Measurements from ENCODE around the gene QSOX2.

DNA sequence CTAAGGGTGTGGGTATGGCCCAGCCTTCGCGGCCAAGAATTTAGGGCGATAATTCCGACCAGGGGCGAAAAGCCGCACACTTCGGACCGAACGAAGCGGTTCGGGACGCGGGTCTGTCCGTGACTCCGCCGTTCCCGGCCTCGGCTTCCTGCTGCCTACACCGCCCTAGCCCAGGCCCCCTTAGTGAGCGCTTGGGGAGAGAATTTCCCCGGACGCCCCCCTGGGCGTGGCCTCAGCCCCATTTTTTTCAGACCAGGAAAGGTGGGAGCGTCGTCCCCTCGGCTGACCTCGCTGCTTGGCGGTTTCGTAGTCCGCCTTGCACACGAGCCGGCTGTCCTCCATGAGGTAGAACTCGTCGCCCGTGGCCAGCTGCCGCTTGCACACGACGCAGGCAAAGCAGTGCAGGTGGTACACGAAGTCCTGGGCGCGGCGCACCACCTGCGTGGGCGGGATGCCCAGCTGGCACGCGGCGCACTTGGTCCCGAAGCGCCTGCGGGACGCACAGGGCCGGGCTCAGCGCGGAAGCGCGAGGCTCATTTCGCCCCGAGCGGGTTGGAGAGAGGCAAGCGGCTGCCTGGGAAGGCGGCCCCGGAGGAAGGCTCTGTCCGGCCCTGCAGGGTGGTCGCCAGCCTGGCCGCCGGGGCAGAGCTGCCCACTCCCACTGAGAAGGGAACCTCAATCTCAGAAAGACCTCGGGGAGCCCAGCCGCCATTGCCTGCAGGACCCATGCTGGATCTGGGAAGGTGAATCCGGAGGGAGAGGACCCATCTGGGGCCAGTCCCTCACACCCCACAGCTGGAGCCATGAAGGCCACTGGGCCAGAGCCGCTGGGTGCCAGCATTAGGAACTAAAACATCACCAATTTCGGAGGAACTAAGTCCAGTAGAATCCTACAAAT lies 46.0 kb downstream of the QSOX2 start:
- TF ChIP-seq, protein P1, sequence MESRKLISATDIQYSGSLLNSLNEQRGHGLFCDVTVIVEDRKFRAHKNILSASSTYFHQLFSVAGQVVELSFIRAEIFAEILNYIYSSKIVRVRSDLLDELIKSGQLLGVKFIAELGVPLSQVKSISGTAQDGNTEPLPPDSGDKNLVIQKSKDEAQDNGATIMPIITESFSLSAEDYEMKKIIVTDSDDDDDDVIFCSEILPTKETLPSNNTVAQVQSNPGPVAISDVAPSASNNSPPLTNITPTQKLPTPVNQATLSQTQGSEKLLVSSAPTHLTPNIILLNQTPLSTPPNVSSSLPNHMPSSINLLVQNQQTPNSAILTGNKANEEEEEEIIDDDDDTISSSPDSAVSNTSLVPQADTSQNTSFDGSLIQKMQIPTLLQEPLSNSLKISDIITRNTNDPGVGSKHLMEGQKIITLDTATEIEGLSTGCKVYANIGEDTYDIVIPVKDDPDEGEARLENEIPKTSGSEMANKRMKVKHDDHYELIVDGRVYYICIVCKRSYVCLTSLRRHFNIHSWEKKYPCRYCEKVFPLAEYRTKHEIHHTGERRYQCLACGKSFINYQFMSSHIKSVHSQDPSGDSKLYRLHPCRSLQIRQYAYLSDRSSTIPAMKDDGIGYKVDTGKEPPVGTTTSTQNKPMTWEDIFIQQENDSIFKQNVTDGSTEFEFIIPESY (IDR thresholded peaks at IDR 0.05) = no peak
- TF ChIP-seq RAD21 (IDR thresholded peaks at IDR 0.05) (no peak), EGR1 (IDR thresholded peaks at IDR 0.05; ENCODE audit: low read depth in 2 of 2) (no peak), FOXA1 (IDR thresholded peaks at IDR 0.05) (no peak), FOXA2 (IDR thresholded peaks at IDR 0.05) (no peak), GABPA (IDR thresholded peaks at IDR 0.05 in 1 of 2, conservative IDR thresholded peaks at IDR 0.05 in 1 of 2) (no peak), SP1 (IDR thresholded peaks at IDR 0.05) (no peak), TAF1 (conservative IDR thresholded peaks at IDR 0.05) (no peak), JUND (IDR thresholded peaks at IDR 0.05) (no peak)
- TF ChIP-seq, protein P2, sequence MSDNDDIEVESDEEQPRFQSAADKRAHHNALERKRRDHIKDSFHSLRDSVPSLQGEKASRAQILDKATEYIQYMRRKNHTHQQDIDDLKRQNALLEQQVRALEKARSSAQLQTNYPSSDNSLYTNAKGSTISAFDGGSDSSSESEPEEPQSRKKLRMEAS (IDR thresholded peaks at IDR 0.05) = no peak
- TF ChIP-seq, protein P3, sequence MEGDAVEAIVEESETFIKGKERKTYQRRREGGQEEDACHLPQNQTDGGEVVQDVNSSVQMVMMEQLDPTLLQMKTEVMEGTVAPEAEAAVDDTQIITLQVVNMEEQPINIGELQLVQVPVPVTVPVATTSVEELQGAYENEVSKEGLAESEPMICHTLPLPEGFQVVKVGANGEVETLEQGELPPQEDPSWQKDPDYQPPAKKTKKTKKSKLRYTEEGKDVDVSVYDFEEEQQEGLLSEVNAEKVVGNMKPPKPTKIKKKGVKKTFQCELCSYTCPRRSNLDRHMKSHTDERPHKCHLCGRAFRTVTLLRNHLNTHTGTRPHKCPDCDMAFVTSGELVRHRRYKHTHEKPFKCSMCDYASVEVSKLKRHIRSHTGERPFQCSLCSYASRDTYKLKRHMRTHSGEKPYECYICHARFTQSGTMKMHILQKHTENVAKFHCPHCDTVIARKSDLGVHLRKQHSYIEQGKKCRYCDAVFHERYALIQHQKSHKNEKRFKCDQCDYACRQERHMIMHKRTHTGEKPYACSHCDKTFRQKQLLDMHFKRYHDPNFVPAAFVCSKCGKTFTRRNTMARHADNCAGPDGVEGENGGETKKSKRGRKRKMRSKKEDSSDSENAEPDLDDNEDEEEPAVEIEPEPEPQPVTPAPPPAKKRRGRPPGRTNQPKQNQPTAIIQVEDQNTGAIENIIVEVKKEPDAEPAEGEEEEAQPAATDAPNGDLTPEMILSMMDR (IDR thresholded peaks at IDR 0.05; ENCODE audit: low read depth, low read length, missing input control) = no peak
- TF ChIP-seq, protein P4, sequence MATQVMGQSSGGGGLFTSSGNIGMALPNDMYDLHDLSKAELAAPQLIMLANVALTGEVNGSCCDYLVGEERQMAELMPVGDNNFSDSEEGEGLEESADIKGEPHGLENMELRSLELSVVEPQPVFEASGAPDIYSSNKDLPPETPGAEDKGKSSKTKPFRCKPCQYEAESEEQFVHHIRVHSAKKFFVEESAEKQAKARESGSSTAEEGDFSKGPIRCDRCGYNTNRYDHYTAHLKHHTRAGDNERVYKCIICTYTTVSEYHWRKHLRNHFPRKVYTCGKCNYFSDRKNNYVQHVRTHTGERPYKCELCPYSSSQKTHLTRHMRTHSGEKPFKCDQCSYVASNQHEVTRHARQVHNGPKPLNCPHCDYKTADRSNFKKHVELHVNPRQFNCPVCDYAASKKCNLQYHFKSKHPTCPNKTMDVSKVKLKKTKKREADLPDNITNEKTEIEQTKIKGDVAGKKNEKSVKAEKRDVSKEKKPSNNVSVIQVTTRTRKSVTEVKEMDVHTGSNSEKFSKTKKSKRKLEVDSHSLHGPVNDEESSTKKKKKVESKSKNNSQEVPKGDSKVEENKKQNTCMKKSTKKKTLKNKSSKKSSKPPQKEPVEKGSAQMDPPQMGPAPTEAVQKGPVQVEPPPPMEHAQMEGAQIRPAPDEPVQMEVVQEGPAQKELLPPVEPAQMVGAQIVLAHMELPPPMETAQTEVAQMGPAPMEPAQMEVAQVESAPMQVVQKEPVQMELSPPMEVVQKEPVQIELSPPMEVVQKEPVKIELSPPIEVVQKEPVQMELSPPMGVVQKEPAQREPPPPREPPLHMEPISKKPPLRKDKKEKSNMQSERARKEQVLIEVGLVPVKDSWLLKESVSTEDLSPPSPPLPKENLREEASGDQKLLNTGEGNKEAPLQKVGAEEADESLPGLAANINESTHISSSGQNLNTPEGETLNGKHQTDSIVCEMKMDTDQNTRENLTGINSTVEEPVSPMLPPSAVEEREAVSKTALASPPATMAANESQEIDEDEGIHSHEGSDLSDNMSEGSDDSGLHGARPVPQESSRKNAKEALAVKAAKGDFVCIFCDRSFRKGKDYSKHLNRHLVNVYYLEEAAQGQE (IDR thresholded peaks at IDR 0.05) = no peak

All from liver (tissue), 3 donors.